ENCODE data around the gene NEK10.

DNA sequence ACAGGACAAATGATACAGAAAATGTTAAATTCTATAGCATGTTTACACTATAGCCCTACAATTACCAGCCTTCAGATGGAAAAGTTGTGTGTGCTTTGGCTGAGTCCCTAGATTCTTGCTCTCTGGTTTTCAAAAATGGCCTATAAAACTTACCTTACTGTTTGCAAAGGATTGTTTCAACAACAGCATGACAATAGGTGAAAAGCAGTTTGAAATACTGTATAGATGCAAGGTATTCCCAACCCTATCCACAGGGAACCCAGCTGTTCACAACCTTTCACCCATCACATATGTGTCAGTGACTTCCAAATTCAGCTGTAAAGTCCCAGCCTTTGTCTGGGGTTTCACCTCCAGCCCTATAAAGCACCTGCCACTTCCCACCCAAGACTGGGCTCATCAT is 97.3 kb downstream of the NEK10 start:
- TF ChIP-seq, protein P1, sequence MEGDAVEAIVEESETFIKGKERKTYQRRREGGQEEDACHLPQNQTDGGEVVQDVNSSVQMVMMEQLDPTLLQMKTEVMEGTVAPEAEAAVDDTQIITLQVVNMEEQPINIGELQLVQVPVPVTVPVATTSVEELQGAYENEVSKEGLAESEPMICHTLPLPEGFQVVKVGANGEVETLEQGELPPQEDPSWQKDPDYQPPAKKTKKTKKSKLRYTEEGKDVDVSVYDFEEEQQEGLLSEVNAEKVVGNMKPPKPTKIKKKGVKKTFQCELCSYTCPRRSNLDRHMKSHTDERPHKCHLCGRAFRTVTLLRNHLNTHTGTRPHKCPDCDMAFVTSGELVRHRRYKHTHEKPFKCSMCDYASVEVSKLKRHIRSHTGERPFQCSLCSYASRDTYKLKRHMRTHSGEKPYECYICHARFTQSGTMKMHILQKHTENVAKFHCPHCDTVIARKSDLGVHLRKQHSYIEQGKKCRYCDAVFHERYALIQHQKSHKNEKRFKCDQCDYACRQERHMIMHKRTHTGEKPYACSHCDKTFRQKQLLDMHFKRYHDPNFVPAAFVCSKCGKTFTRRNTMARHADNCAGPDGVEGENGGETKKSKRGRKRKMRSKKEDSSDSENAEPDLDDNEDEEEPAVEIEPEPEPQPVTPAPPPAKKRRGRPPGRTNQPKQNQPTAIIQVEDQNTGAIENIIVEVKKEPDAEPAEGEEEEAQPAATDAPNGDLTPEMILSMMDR (conservative IDR thresholded peaks at IDR 0.05; ENCODE audit: low read depth, low read length) = no peak
- no peak for TF ChIP-seq EZH2 (IDR thresholded peaks at IDR 0.05; ENCODE audit: low read length, unreplicated experiment)
- no peak for TF ChIP-seq EZH2phosphoT487 (IDR thresholded peaks at IDR 0.05; ENCODE audit: borderline replicate concordance, low read length)

Measured in PC-3 (cell line).